Heart right ventricle (tissue), 16 donors: ENCODE measurements around the gene ZNF853. TPM values are rescaled to one million over a fixed set of nuclear protein-coding genes. Genes with fewer than 3 reads are reported as not detected.

Experiments
- ATAC-seq, 8 donors: fragments of 200-7000 bp; cut with Tn5 transposase; one replicate each; pipeline ENCODE4 v1.9.1; 2020; ENCODE audit warnings: mild to moderate bottlenecking in 8 of 8, moderate library complexity in 8 of 8, moderate number of reproducible peaks in 1 of 8
- DNase-seq, 2 donors: peaks; one replicate each; pipeline ENCODE4 v3.0.0-alpha.2; 2020
- H3K27ac ChIP-seq, 10 donors: fragments of 200-600 bp; sonication (generic) in 2 of 10; one replicate each; pipeline versions ENCODE4 v1.5.0 to v1.8.0; 2020 to 2022; ENCODE audit warnings: mild to moderate bottlenecking in 3 of 10
- H3K27me3 ChIP-seq, 7 donors: fragments of 200-600 bp; one replicate each; pipeline ENCODE4 v1.8.0; 2021 to 2022; ENCODE audit warnings: mild to moderate bottlenecking in 2 of 7
- H3K36me3 ChIP-seq, 9 donors: fragments of 200-600 bp; sonication (generic) in 1 of 9; one replicate each; pipeline versions ENCODE4 v1.5.0 to v1.8.0; 2020 to 2022; ENCODE audit warnings: mild to moderate bottlenecking in 2 of 9
- H3K4me1 ChIP-seq, 9 donors: fragments of 200-600 bp; sonication (generic) in 1 of 9; one replicate each; pipeline versions ENCODE4 v1.5.0 to v1.8.0; 2020 to 2022; ENCODE audit warnings: mild to moderate bottlenecking in 4 of 9
- H3K4me3 ChIP-seq, 10 donors: fragments of 200-600 bp; sonication (generic) in 2 of 10; one replicate each; pipeline versions ENCODE4 v1.5.0 to v1.8.0; 2020 to 2022; ENCODE audit warnings: mild to moderate bottlenecking in 7 of 10, moderate library complexity in 2 of 10
- H3K9me3 ChIP-seq, 11 donors: fragments of 200-600 bp in 10 of 11; sonication (generic) in 2 of 11; one replicate each; pipeline versions ENCODE4 v1.5.0 to v1.8.0; 2013 to 2022; ENCODE audit warnings: mild to moderate bottlenecking in 2 of 11, control low read depth in 1 of 11, moderate library complexity in 1 of 11
- CTCF ChIP-seq, 9 donors: fragments of 200-600 bp; sonication (generic) in 2 of 9; IDR thresholded peaks; one replicate each; pipeline versions ENCODE4 v1.5.0 to v1.8.0; 2021 to 2022; ENCODE audit warnings: antibody characterized with exemption in 9 of 9, mild to moderate bottlenecking in 5 of 9, moderate library complexity in 1 of 9
- WGBS, 2 donors: extraction: QIAGEN DNeasy Blood & Tissue Kit; methylation state at CpG; one replicate each; pipeline ENCODE4 v1.1.7; 2013; ENCODE audit warnings: inconsistent platforms in 1 of 2; 5-methylcytosine and 5-hydroxymethylcytosine counted together
- intact Hi-C, 10 donors: fragments of 100-400 bp; cut with DNase I; formaldehyde crosslinking; loops; one replicate each; pipeline versions ENCODE4 v1.11.1 to v1.14.2; 2022
- long read RNA-seq, 3 donors: library from polyadenylated mRNA; unstranded; transcript quantifications; one replicate each; pipeline ENCODE4 v2.0.0, GENCODE V29; 2020 to 2021
- polyA plus RNA-seq, 2 donors: library from polyadenylated mRNA; stranded (reverse); fragments of 200-250 nt; gene quantifications; one replicate each; pipeline ENCODE4 v1.2.3, GENCODE V29; 2013
- total RNA-seq, 10 donors: library from RNA; stranded (reverse); fragmentation: NEBNext Ultra II Directional in 3 of 10; extraction: Animal tissue kit (Norgen Biotek cat#: 25700) in 3 of 10; gene quantifications; one replicate each; pipeline versions ENCODE4 v1.2.1 to v1.2.4, GENCODE V29; 2021 to 2023
- donor health status: Arrhythmogenic right ventricular cardiomyopathy.
- donor health status: ischemic (EF 13 %, LVEDD 7.1; RV severe dilation, severe dysfunction).
- donor health status: healthy with polysubstance abuse.
- donor health status: DM: no; HTN: yes; CAD: no.
- donor health status: DM: no; HTN: no; CAD: no.
- donor health status: ischemic (EF 25% LVEDD 6.9; RV normal size, moderate dysfunction).
- donor health status: ischemic (EF 25% LVEDD 5.7; RV mildly dilated, moderate dysfunction).
- donor health status: healthy.
- donor health status: DM: yes; HTN: yes; CAD: no.
- donor health status: Ischemic cardiomyopathy.
- donor health status: ischemic (EF 35%, LVEDD 5.7; RV mildly dilated, moderate dysfunction).
- donor health status: nonischemic (EF 11% LVEDD 7.7; RV severe dilation, severe dysfunction).
- donor health status: DM: yes; HTN: yes; CAD: no.
- donor health status: PGD.
- donor health status: ischemic (EF 29% LVEDD 5.4; RV normal size, mild dysfunction).
- donor health status: nonischemic (EF 23%, LVEDD 6.1; RV moderate dilation, normal function).

The ZNF853 gene
- total RNA-seq: 10 to 100 TPM in 8 of 10 donors, 1 to 10 TPM in 2; 8.8 to 16.3 (median 13.9) TPM
- 1 to 10 TPM; 1.2 to 3.5 TPM for polyA plus RNA-seq
- long read RNA-seq, donor 1, transcript ZNF853-201 (3 exons, 3,857 nt): major isoform, 28 of 63 reads
- long read RNA-seq, donor 1, partial matches to known transcripts: 9 of 63 reads
- long read RNA-seq, donor 1, other reads (novel, unspliced or antisense): 26 of 63 reads
- long read RNA-seq, donor 2, transcript ZNF853-201 (3 exons, 3,857 nt): major isoform, 34 of 100 reads
- long read RNA-seq, donor 2, partial matches to known transcripts: 13 of 100 reads
- long read RNA-seq, donor 2, other reads (novel, unspliced or antisense): 53 of 100 reads
- long read RNA-seq, donor 3: 0 reads

GRCh38 chr7:6614953-6615722, at the start of gene ZNF853:
TSS of gene ZNF853 (plus strand) at chr7:6615610. CDS start at chr7:6616175, 565 bp downstream.
- Histone ChIP-seq H3K27ac (peak within 1 kb of the TSS in 7 of 10 donors; percentile 40 to 68 (median 55)), H3K4me1 (peaks cover 0 to 16% (median 11%) of the 10 kb centered on the region in 9 donors), H3K36me3 (peaks cover 0 to 24% (median 0%) of the 10 kb centered on the region in 9 donors), H3K9me3 (no peaks in the 10 kb centered on the region), H3K4me3 (peak within 1 kb of the TSS; percentile 44 to 86 (median 74)), H3K27me3 (peaks cover 0 to 33% (median 0%) of the 10 kb centered on the region in 7 donors)
- DNase-seq: no peak
- 4 to 5% methylated on average over 48 to 81 of the region's 91 CpGs for WGBS, 2 donors
- intact Hi-C loops: no loop called here
- peak; percentile 41 to 84 (median 56) for ATAC-seq
- TF ChIP-seq CTCF (IDR thresholded peaks at IDR 0.05): peak in 3 of 9 donors; percentile 21 to 23 (median 22)

GRCh38 chr7:6565655-6566054, 49.8 kb upstream of the ZNF853 start:
- WGBS, 2 donors: 87 to 91% methylated on average over 4 of the region's 4 CpGs
- no peak for TF ChIP-seq CTCF (IDR thresholded peaks at IDR 0.05)
- intact Hi-C loops: loop anchor here in 1 of 10 donors (10.0 kb wide), 1 partner anchor 51 kb away; no protein-coding TSS in a partner anchor
- H3K9me3 ChIP-seq: no peaks in the 10 kb centered on the region
- no peak overlapping the region for H3K4me3 ChIP-seq
- no peaks in the 10 kb centered on the region for H3K4me1 ChIP-seq
- H3K36me3 ChIP-seq: no peaks in the 10 kb centered on the region
- DNase-seq: no peak
- no peak overlapping the region for H3K27ac ChIP-seq
- H3K27me3 ChIP-seq: peaks cover 0 to 4% (median 0%) of the 10 kb centered on the region in 7 donors
- ATAC-seq: no peak

- no peaks in the 10 kb centered on the region for H3K4me1 ChIP-seq
- WGBS, 2 donors: 85 to 87% methylated on average over 3 of the region's 3 CpGs
- H3K27me3 ChIP-seq: peaks cover 0 to 9% (median 0%) of the 10 kb centered on the region in 7 donors
- no peak for TF ChIP-seq CTCF (IDR thresholded peaks at IDR 0.05)
- H3K36me3 ChIP-seq: no peaks in the 10 kb centered on the region
- intact Hi-C loops: loop anchor here in 1 of 10 donors (10.0 kb wide), 1 partner anchor 53 kb away; no protein-coding TSS in a partner anchor
- H3K27ac ChIP-seq: no peak overlapping the region
- H3K4me3 ChIP-seq: no peak overlapping the region
- ATAC-seq (no peak), DNase-seq (no peak)
- no peaks in the 10 kb centered on the region for H3K9me3 ChIP-seq
These were observed 47.5 kb upstream of the ZNF853 start for GRCh38 chr7:6567886-6568285.

- H3K36me3 ChIP-seq: no peaks in the 10 kb centered on the region
- no peak for ATAC-seq
- H3K27ac ChIP-seq: no peak overlapping the region
- peaks cover 0 to 2% (median 0%) of the 10 kb centered on the region in 9 donors for H3K4me1 ChIP-seq
- peaks cover 0 to 9% (median 0%) of the 10 kb centered on the region in 7 donors for H3K27me3 ChIP-seq
- TF ChIP-seq CTCF (IDR thresholded peaks at IDR 0.05): no peak
- no peak overlapping the region for H3K4me3 ChIP-seq
- DNase-seq: no peak
- 60 to 62% methylated on average over 7 of the region's 7 CpGs for WGBS, 2 donors
- no peaks in the 10 kb centered on the region for H3K9me3 ChIP-seq
- intact Hi-C loops: loop anchor here in 1 of 10 donors (10.0 kb wide), 1 partner anchor 56 kb away; no protein-coding TSS in a partner anchor
These were observed 44.1 kb upstream of the ZNF853 start for GRCh38 chr7:6571160-6571779.
